Measurements from ENCODE around the gene ATP6AP1. TPM values are rescaled to one million over a fixed set of nuclear protein-coding genes. Genes with fewer than 3 reads are reported as not detected.

ATP6AP1 gene
- total and polyA plus RNA-seq, 9 of the 15 experiments (the other 6 are each of a cell fraction or from before 2014, with no cell fraction given) = 8.3 to 90.5 (median 52.9) TPM

DNA sequence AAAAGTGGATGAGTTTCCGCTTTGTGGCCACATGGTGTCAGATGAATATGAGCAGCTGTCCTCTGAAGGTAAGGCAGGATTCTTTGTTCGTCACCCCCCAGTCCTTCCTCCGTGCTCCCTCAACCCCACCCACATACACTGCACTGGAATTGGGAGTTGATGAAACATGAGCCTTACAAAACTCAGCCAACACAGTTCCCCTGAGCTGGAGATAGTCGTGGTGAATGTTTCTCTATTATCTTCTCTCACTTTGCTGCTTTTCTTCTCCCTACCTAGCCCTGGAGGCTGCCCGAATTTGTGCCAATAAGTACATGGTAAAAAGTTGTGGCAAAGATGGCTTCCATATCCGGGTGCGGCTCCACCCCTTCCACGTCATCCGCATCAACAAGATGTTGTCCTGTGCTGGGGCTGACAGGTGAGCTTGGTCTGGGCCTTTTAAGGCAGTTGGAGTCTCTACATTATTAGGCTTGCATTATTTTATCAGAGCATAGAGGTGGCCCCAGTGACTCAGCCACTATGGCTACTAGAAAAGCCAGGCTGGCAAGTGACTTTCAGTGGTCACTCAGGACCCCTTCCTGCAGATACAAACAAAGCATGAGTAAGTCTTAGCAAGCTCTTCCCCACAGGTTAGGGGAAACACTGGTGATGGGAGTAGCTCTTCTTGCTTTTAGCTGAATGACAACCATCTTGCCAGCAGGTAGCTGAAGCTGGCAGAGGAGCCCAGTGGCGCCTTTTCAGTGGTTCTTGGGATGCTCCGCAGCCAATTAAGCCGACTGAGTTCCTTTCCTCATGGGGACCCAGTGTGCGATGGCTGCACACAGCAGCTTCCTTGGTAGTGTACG lies 28.7 kb upstream of the ATP6AP1 start (continued):
- no peak for TF ChIP-seq U2AF2 (optimal IDR thresholded peaks at IDR 0.05; ENCODE audit: low read depth, low read length)
- TF ChIP-seq, protein P1, sequence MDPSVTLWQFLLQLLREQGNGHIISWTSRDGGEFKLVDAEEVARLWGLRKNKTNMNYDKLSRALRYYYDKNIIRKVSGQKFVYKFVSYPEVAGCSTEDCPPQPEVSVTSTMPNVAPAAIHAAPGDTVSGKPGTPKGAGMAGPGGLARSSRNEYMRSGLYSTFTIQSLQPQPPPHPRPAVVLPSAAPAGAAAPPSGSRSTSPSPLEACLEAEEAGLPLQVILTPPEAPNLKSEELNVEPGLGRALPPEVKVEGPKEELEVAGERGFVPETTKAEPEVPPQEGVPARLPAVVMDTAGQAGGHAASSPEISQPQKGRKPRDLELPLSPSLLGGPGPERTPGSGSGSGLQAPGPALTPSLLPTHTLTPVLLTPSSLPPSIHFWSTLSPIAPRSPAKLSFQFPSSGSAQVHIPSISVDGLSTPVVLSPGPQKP (CRISPR knock-in tag; IDR thresholded peaks at IDR 0.05) = no peak
- TF ChIP-seq LEF1 (IDR thresholded peaks at IDR 0.05) = no peak
- no peak for TF ChIP-seq CBX8 (IDR thresholded peaks at IDR 0.05; ENCODE audit: borderline replicate concordance, extremely low read depth, low read depth, low read length, poor library complexity, severe bottlenecking)
- no peak for TF ChIP-seq ZNF589 (CRISPR knock-in tag; IDR thresholded peaks at IDR 0.05; ENCODE audit: low read depth)
- TF ChIP-seq, protein P2, sequence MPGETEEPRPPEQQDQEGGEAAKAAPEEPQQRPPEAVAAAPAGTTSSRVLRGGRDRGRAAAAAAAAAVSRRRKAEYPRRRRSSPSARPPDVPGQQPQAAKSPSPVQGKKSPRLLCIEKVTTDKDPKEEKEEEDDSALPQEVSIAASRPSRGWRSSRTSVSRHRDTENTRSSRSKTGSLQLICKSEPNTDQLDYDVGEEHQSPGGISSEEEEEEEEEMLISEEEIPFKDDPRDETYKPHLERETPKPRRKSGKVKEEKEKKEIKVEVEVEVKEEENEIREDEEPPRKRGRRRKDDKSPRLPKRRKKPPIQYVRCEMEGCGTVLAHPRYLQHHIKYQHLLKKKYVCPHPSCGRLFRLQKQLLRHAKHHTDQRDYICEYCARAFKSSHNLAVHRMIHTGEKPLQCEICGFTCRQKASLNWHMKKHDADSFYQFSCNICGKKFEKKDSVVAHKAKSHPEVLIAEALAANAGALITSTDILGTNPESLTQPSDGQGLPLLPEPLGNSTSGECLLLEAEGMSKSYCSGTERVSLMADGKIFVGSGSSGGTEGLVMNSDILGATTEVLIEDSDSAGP (CRISPR knock-in tag; IDR thresholded peaks at IDR 0.05) = peak; percentile 50; the same call in 1 of the 2 replicates
- peak; percentile 3 for TF ChIP-seq POLR2B (IDR thresholded peaks at IDR 0.05; ENCODE audit: low read depth, partially characterized antibody)
- TF ChIP-seq TBL1XR1 (IDR thresholded peaks at IDR 0.05; ENCODE audit: low read length in 2 of 2) = peak in 1 of 2 experiments; percentile 64; a peak in 1 of 4 replicates
- TF ChIP-seq, protein P3, sequence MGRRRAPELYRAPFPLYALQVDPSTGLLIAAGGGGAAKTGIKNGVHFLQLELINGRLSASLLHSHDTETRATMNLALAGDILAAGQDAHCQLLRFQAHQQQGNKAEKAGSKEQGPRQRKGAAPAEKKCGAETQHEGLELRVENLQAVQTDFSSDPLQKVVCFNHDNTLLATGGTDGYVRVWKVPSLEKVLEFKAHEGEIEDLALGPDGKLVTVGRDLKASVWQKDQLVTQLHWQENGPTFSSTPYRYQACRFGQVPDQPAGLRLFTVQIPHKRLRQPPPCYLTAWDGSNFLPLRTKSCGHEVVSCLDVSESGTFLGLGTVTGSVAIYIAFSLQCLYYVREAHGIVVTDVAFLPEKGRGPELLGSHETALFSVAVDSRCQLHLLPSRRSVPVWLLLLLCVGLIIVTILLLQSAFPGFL (CRISPR knock-in tag; IDR thresholded peaks at IDR 0.05) = 0 out of 2 replicates have a peak, but pooled peaks have one; percentile 47
- TF ChIP-seq ZNF668 (CRISPR knock-in tag; IDR thresholded peaks at IDR 0.05) = no peak
- TF ChIP-seq ESRRA (IDR thresholded peaks at IDR 0.05; ENCODE audit: borderline replicate concordance, low read depth) = no peak
- TF ChIP-seq SIN3A (IDR thresholded peaks at IDR 0.05; ENCODE audit: borderline replicate concordance in 2 of 2, control insufficient read depth in 1 of 2, low read depth in 2 of 2, low read length in 2 of 2) = 0 out of 4 replicates have a peak, but pooled peaks have one; percentile 18 to 27
- TF ChIP-seq MEF2D (tag; conservative IDR thresholded peaks at IDR 0.05; ENCODE audit: low read depth) = no peak
- no peak for TF ChIP-seq NFIX (CRISPR knock-in tag; IDR thresholded peaks at IDR 0.05; ENCODE audit: low read depth)
- TF ChIP-seq DLX4 (CRISPR knock-in tag; IDR thresholded peaks at IDR 0.05) = no peak
- TF ChIP-seq, protein P4, sequence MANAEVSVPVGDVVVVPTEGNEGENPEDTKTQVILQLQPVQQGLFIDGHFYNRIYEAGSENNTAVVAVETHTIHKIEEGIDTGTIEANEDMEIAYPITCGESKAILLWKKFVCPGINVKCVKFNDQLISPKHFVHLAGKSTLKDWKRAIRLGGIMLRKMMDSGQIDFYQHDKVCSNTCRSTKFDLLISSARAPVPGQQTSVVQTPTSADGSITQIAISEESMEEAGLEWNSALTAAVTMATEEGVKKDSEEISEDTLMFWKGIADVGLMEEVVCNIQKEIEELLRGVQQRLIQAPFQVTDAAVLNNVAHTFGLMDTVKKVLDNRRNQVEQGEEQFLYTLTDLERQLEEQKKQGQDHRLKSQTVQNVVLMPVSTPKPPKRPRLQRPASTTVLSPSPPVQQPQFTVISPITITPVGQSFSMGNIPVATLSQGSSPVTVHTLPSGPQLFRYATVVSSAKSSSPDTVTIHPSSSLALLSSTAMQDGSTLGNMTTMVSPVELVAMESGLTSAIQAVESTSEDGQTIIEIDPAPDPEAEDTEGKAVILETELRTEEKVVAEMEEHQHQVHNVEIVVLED (CRISPR knock-in tag; IDR thresholded peaks at IDR 0.05) = no peak
- no peak for TF ChIP-seq E2F6 (IDR thresholded peaks at IDR 0.05; ENCODE audit: borderline replicate concordance in 1 of 2, extremely low read depth in 1 of 2, insufficient read depth in 1 of 2, insufficient read length in 1 of 2, low read depth in 1 of 2, low read length in 1 of 2, poor library complexity in 1 of 2, severe bottlenecking in 1 of 2)

All from K562 (cell line).